ENCODE measurements around the gene CNOT11.

CNOT11 gene

GRCh38 chr2:101277111-101277510 lies 24.4 kb downstream of the CNOT11 start:
- no peak for DNase-seq (ENCODE audit: low read depth, low spot score)

DNA sequence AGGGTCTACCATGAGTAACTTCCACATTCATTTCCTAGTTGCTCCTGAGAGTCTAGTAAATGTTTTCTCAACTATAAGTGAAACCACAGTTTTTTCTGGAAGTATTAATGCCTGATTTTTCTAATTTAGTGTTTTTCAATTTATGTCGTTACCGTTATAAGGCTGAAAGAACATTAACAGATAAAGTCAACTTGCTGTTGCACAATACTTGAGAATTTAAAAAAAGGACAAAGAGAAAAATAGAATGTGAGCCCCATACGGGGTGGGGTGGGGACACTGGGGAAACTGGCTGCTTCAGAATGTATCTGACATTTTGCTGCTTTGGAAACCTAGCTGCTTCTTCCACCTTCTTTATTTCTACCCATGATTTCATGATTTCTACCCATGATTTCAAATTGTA lies 26.2 kb downstream of the CNOT11 start:
- no peak for DNase-seq (ENCODE audit: low read depth, low spot score)

- no peak for DNase-seq (ENCODE audit: low read depth, low spot score)
These were observed 28.8 kb downstream of the CNOT11 start for GRCh38 chr2:101281482-101281881.

DNA sequence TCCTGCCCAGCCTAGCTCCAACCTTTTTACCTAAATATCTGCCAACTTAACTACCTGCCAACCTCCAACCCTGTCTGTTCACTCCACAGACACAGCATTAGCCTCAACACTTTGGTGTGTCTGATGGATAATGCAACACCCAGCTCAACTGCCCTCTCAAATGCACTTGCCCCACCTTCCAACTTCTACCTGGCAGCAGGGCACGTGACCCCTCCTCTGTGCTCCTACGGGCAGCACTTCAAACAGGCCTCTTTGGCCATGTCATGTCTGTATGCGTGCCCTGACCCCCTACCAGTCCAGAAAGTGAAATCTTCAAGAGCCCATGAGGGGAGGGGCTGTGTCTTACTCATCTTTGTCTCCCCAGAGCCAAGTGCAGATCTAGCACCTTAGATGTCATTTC lies 30.3 kb downstream of the CNOT11 start:
- no peak for DNase-seq (ENCODE audit: low read depth, low spot score)

GRCh38 chr2:101286684-101287083 lies 34.0 kb downstream of the CNOT11 start:
- no peak for DNase-seq (ENCODE audit: low read depth, low spot score)

GRCh38 chr2:101287303-101287702 lies 34.6 kb downstream of the CNOT11 start:
- DNase-seq (ENCODE audit: low read depth, low spot score), result no peak

DNA sequence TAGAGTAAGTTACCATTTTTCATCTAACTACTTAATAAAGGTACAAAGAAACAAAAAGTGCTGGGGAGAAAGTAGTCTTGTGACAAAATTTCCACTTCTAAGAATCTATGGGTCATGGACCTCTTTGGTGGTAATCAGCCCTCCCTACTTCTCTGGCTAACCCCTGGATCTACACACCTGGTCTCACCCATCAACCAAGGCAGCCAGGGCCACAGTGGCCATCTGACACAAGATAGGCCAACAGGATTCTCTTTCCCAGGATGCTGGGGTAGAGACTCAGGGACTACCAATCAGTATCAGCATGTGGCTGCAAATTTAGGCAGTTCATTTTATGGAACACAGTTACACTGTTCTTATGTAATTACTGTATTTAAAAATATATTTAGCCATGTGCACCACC lies 38.0 kb downstream of the CNOT11 start:
- DNase-seq (ENCODE audit: low read depth, low spot score), result no peak

DNA sequence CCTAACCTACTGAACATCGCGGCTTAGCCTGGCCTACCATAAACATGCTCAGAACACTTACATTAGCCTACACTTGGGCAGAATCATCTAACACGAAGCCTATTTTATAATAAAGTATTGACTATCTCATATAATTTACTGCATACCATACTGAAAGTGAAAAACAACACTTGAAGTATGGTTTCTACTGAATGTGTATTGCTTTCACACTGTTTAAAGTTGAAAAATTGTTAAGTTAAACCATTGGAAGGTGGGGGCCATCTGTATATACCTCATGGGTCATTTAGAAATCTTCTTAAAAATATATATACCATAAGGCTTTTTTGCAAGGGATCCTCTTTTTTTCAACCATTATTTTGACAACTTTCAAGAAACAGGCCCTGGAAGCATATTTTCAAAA lies 39.3 kb downstream of the CNOT11 start:
- DNase-seq (ENCODE audit: low read depth, low spot score), result no peak

DNA sequence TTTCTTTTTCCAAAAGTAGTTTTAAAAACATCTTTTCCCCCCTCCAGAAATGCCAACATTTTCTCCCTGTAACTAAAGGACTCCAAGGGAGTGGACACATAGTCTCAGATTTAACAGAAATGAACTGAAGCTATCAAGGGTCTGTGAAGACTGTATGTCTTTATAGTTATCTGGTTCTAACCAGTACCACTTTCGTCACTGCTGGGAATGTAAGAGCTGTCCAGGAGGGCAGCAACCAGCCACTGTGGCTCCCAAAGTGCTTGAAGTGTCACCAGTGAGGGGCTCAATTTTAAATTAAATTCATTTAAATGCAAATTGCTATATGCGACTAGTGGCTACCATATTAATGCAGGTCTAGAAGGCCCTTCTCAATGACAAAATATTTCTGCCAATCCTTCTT lies 40.9 kb downstream of the CNOT11 start:
- no peak for DNase-seq (ENCODE audit: low read depth, low spot score)

DNA sequence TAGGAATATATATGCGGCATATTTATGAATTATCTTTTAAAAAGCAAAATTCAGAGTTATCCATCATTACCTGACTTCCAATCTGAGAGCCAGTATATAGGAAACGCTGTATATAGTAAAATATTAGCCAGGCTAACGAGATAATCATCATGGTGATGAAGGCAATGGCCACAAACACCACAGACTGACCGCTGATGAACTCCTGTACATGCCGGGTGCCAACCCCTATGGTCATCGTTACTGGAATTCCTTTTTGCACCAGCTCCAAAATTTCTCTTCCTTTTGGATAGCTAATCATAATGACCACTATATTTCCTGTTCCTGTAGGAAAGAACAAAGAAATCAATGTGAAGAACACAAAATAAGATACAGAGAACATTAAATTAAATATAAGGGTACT lies 42.2 kb downstream of the CNOT11 start:
- DNase-seq (ENCODE audit: low read depth, low spot score), result no peak

DNA sequence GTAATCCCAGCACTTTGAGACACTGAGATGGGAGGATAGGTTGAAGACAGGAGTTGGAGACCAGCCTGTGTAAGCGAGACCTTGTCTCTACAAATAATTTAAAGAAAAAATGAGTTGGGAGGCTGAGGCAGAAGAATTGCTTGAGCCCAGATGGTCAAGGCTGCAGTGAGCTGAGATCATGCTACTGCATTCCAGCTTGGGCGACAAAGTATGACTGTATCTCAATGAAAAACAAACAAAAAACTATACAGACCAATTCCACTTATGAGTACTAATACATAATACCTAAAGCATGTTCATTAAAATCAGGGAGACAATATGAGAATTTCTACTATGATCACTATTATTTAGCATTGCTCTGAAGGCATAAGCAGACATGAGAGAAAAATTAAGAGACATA lies 43.2 kb downstream of the CNOT11 start:
- no peak for DNase-seq (ENCODE audit: low read depth, low spot score)

- no peak for DNase-seq (ENCODE audit: low read depth, low spot score)
These were observed 43.7 kb downstream of the CNOT11 start for GRCh38 chr2:101296371-101296770.

- DNase-seq (ENCODE audit: low read depth, low spot score), result no peak
These were observed 44.7 kb downstream of the CNOT11 start for GRCh38 chr2:101297383-101297782.

DNA sequence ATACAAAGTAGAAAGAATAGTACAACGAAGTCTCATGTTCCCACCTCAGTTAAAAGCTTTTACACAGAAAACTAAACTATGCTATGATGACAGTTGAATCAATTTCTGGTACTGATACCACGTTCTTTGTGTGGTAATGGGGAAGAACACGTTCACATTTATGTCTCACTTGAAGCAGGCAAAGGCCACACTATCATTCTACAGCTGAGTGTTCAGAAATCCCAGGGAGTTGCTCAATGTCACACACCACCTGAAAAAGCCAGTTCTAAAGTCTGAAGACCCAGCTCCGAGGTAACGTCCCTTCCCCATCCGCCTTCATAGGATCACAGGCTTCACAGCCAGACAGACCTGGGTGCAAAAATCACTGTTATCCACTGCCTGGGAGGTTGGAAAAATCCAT lies 46.9 kb downstream of the CNOT11 start:
- no peak for DNase-seq (ENCODE audit: low read depth, low spot score)

GRCh38 chr2:101300164-101300563 lies 47.5 kb downstream of the CNOT11 start:
- no peak for DNase-seq (ENCODE audit: low read depth, low spot score)

- no peak for DNase-seq (ENCODE audit: low read depth, low spot score)
These were observed 48.1 kb downstream of the CNOT11 start for GRCh38 chr2:101300836-101301235.

DNA sequence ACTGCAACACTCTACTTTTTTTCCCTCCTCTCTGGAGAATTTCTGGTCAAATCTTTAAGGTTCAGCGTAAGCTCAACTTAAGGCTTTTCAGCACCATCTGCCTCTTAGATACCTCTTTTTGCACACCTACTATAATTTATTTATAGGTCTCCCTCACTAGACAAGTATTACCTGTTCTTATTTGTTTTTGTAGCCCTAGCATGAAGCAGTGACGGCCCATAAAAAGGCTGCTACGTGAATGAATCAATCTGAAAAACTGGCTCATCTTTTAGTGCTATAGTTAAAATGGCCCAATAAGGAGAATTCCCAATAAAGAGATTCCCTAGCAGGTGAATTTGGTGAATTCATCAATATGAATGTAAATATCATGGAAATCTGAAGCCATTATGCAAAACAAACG lies 49.3 kb downstream of the CNOT11 start:
- no peak for DNase-seq (ENCODE audit: low read depth, low spot score)

DNA sequence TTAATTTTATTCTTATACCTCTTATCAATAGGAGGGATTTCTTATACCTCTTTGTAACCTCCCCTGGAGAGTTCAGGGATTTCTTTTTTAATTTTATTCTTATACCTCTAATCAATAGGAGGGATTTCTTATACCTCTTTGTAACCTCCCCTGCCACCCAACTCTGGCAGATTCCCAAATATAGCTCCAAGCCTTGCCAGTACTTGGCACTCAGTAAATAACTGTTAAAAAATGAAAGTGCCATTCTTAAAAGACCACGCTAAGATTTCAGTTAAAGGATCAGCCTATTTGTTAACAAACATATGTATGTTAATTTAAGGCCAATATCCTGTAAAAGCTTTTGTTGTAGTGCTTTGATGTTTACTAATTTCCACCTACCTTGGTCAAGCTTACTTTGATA lies 51.0 kb downstream of the CNOT11 start:
- no peak for DNase-seq (ENCODE audit: low read depth, low spot score)

DNA sequence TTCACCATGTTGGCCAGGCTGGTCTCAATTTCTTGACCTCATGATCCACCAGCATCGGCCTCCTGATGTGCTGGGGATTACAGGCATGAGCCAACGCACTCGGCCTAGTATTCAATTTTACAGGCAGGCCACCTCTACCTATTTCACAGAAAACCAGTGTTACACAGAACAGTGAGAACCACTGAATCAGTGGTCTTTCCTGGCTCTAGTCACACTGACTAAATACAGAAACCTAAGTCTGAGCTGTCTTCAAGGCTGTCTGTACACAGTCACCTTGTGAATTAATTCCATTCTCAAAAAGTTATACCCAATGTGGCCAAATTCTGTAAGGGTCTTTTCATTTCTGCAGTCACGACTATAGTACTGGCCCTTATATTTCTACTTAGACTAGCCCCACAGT lies 52.3 kb downstream of the CNOT11 start:
- no peak for DNase-seq (ENCODE audit: low read depth, low spot score)

DNA sequence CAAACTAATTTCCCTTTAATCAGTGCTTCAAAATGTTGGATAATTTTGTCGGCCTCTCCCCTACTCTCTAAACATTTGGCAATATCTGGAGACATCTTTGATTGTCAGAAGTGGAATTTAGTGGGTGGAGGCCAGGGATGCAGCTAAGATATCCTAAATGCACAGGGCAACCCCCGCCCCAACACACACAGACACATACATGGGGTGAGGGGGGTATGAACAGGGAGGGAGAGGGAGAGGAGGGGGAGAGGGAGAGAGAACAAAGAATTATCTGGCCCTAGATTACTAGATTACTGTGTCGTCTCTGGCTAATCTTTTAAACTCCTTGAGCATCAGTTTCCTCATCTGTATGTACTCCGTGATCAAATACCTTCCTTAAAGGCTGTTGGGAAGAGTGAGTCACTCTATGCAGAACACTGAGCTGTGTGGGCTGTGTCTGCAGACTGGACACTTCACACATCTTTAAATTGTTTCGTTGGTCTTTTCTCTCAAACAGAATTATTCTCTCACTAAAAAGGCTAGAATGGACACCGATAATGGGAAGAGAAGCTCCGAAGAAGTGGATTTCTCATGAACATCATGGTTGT lies 52.9 kb downstream of the CNOT11 start:
- no peak for DNase-seq (ENCODE audit: low read depth, low spot score)

GRCh38 chr2:101306410-101306809 lies 53.7 kb downstream of the CNOT11 start:
- DNase-seq (ENCODE audit: low read depth, low spot score), result no peak

DNA sequence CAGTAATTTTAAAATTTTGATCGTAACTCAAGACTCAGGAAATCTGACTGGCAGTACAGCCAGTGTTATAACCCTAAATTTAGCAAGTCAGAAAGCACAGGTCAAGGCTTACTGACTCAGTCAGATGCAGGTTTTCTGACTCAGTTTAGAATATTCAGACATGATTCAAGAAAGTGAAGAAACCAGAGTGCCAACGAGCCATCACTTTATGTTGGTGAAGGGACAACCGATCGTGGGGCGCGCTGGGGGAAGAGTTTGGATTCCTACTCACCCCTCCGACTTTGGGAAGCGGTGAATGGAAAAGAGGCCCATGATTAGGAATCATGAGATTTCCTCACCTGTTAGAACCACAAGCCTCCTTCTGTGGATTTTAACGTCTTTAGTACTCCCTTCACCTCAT lies 54.8 kb downstream of the CNOT11 start:
- no peak for DNase-seq (ENCODE audit: low read depth, low spot score)

- DNase-seq (ENCODE audit: low read depth, low spot score), result no peak
These were observed 55.3 kb downstream of the CNOT11 start for GRCh38 chr2:101307950-101308431.
